ENCODE results near the gene KRT80.

DNA sequence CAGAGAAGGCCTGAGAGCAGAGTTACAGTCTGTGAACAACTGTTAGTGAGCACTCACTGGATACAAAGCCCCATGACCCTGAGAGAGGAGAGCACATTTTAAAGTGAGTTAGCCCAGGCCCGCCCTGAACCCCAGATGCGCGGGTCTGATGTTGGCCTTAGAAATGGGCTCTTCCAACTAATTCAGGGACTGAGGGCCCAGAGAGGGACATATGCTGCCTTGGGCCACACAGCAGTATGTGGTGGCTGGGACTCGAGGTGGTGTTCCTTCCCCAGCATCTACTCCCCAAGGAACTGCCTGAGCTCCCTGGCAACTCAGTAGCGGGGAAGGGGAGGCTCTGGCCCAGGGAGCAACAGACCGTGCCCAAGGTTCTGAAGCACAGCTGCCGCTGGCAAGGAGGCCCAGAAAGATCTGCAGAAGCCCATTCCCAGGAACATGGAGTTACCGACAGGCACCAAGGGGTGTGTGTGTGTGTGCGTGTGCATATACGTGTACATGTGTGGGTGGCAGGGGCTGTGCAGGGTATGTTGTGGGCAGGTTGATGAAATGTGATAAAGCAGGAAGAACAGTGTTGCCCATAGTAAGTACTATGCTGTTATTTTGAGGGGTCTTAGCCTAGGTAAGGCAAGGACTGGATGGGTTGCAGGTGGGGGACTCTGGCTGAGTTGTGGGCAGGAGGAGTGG is 40.5 kb downstream of the KRT80 start:
- TF ChIP-seq CTCF (IDR thresholded peaks at IDR 0.05) (no peak), POLR2A (IDR thresholded peaks at IDR 0.05) (no peak)
